PC-9 (cell line): ENCODE data around the gene FOXP3.

Experiments used
- EZH2 ChIP-seq: fragments of 200-600 bp; sonication (generic); IDR thresholded peaks from 2 replicates; pipeline ENCODE4 v1.8.0; 2017; ENCODE audit warnings: antibody characterized with exemption, low read depth
- TF ChIP-seq, protein P1 (sequence below): fragments of 200-600 bp; sonication (generic); conservative IDR thresholded peaks from 2 replicates; pipeline ENCODE4 v1.6.1; 2017; ENCODE audit warnings: mixed run types, antibody characterized with exemption, mild to moderate bottlenecking, moderate library complexity

GRCh38 chrX:49270249-49270921, 5.9 kb upstream of the FOXP3 start:
- TF ChIP-seq, protein P1, sequence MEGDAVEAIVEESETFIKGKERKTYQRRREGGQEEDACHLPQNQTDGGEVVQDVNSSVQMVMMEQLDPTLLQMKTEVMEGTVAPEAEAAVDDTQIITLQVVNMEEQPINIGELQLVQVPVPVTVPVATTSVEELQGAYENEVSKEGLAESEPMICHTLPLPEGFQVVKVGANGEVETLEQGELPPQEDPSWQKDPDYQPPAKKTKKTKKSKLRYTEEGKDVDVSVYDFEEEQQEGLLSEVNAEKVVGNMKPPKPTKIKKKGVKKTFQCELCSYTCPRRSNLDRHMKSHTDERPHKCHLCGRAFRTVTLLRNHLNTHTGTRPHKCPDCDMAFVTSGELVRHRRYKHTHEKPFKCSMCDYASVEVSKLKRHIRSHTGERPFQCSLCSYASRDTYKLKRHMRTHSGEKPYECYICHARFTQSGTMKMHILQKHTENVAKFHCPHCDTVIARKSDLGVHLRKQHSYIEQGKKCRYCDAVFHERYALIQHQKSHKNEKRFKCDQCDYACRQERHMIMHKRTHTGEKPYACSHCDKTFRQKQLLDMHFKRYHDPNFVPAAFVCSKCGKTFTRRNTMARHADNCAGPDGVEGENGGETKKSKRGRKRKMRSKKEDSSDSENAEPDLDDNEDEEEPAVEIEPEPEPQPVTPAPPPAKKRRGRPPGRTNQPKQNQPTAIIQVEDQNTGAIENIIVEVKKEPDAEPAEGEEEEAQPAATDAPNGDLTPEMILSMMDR: no peak
- no peak for TF ChIP-seq EZH2
